H9 (cell line): ENCODE results near the gene SFXN5. TPM values are rescaled to one million over a fixed set of nuclear protein-coding genes. Genes with fewer than 3 reads are reported as not detected.

Experiments used
- DNase-seq: peaks from one replicate; pipeline ENCODE4 v3.0.0-alpha.2; 2017
- H2AFZ ChIP-seq: one replicate; pipeline ENCODE4 v1.6.1; 2013; ENCODE audit warnings: mild to moderate bottlenecking, low read length, control low read depth, moderate library complexity
- H2AK5ac ChIP-seq: 2 replicates; pipeline ENCODE4 v1.6.1; 2013; ENCODE audit warnings: low read length, control low read depth, mixed read lengths; ENCODE audit not compliant: insufficient read length
- H2BK120ac ChIP-seq: one replicate; pipeline ENCODE4 v1.6.1; 2013; ENCODE audit warnings: low read depth, mild to moderate bottlenecking, low read length, control low read depth, inconsistent platforms; ENCODE audit not compliant: poor library complexity, severe bottlenecking
- H2BK12ac ChIP-seq: 2 replicates; pipeline ENCODE4 v1.6.1; 2013; ENCODE audit warnings: low read length, control low read depth, mixed read lengths, low read depth; ENCODE audit not compliant: insufficient read length
- H2BK15ac ChIP-seq: 2 replicates; pipeline ENCODE4 v1.6.1; 2013; ENCODE audit warnings: low read depth, low read length, control low read depth
- H2BK20ac ChIP-seq: one replicate; pipeline ENCODE4 v1.6.1; 2013; ENCODE audit warnings: low read depth, mild to moderate bottlenecking, low read length, control low read depth, inconsistent platforms; ENCODE audit not compliant: poor library complexity, severe bottlenecking
- H2BK5ac ChIP-seq: 2 replicates; pipeline ENCODE4 v1.6.1; 2013; ENCODE audit warnings: low read length, control low read depth, mixed read lengths; ENCODE audit not compliant: insufficient read length
- H3K14ac ChIP-seq: 2 replicates; pipeline ENCODE4 v1.6.1; 2013; ENCODE audit warnings: low read length, control low read depth; ENCODE audit not compliant: insufficient read depth
- H3K18ac ChIP-seq: 2 replicates; pipeline ENCODE4 v1.6.1; 2013; ENCODE audit warnings: low read depth, mild to moderate bottlenecking, mixed read lengths, low read length, control low read depth; ENCODE audit not compliant: insufficient read length
- H3K23ac ChIP-seq: 2 replicates; pipeline ENCODE4 v1.6.1; 2013; ENCODE audit warnings: low read length, control low read depth, mixed read lengths, low read depth; ENCODE audit not compliant: insufficient read length
- H3K23me2 ChIP-seq: 2 replicates; pipeline ENCODE4 v1.6.1; 2013; ENCODE audit warnings: low read depth, mild to moderate bottlenecking, mixed read lengths, low read length, control low read depth; ENCODE audit not compliant: insufficient read length, poor library complexity, severe bottlenecking
- H3K27ac ChIP-seq: 2 replicates; pipeline ENCODE4 v1.5.1; 2013; ENCODE audit warnings: low read length, control low read depth, mixed read lengths, low read depth; ENCODE audit not compliant: insufficient read length
- H3K27me3 ChIP-seq: 2 replicates; pipeline ENCODE4 v1.6.1; 2013; ENCODE audit warnings: low read length, control low read depth, inconsistent platforms; ENCODE audit not compliant: insufficient read depth
- H3K4ac ChIP-seq: 2 replicates; pipeline ENCODE4 v1.6.1; 2013; ENCODE audit warnings: low read depth, mild to moderate bottlenecking, control low read depth, inconsistent platforms, low read length, moderate library complexity
- H3K4me1 ChIP-seq: 2 replicates; pipeline ENCODE4 v1.6.1; 2013; ENCODE audit warnings: low read length, control low read depth, inconsistent platforms; ENCODE audit not compliant: insufficient read depth
- H3K4me2 ChIP-seq: 2 replicates; pipeline ENCODE4 v1.6.1; 2013; ENCODE audit warnings: low read length, control low read depth, mixed read lengths; ENCODE audit not compliant: insufficient read length, insufficient read depth
- H3K56ac ChIP-seq: 2 replicates; pipeline ENCODE4 v1.6.1; 2013; ENCODE audit warnings: low read depth, mild to moderate bottlenecking, mixed read lengths, low read length, control low read depth; ENCODE audit not compliant: insufficient read length
- H3K79me1 ChIP-seq: 2 replicates; pipeline ENCODE4 v1.6.1; 2013; ENCODE audit warnings: low read depth, mild to moderate bottlenecking, moderate library complexity, low read length, control low read depth, inconsistent platforms; ENCODE audit not compliant: insufficient read depth, poor library complexity, severe bottlenecking
- H3K79me2 ChIP-seq: 2 replicates; pipeline ENCODE4 v1.6.1; 2013; ENCODE audit warnings: low read length, control low read depth, inconsistent platforms; ENCODE audit not compliant: insufficient read depth
- H3K9ac ChIP-seq: 2 replicates; pipeline ENCODE4 v1.6.1; 2013; ENCODE audit warnings: low read length, control low read depth, mixed read lengths; ENCODE audit not compliant: insufficient read length; ENCODE audit errors: extremely low read depth
- H3K9me3 ChIP-seq: one replicate; pipeline ENCODE4 v1.6.1; 2013; ENCODE audit warnings: low read depth, low read length, inconsistent platforms; ENCODE audit not compliant: control insufficient read depth
- H3T11ph ChIP-seq: one replicate; pipeline ENCODE4 v1.6.1; 2013; ENCODE audit warnings: mild to moderate bottlenecking, low read length, control low read depth, inconsistent platforms
- H4K20me1 ChIP-seq: one replicate; pipeline ENCODE4 v1.6.1; 2013; ENCODE audit not compliant: control insufficient read depth, insufficient read length, insufficient read depth
- H4K5ac ChIP-seq: 2 replicates; pipeline ENCODE4 v1.6.1; 2013; ENCODE audit warnings: low read depth, mild to moderate bottlenecking, mixed read lengths, low read length, control low read depth; ENCODE audit not compliant: insufficient read length
- H4K8ac ChIP-seq: replicated peaks from 2 replicates; pipeline ENCODE4 v1.6.1; 2013; ENCODE audit warnings: low read length, control low read depth, mixed read lengths, low read depth; ENCODE audit not compliant: insufficient read length
- H4K91ac ChIP-seq: 2 replicates; pipeline ENCODE4 v1.6.1; 2013; ENCODE audit warnings: low read depth, mild to moderate bottlenecking, moderate library complexity, mixed read lengths, low read length, control low read depth; ENCODE audit not compliant: insufficient read length
- H3K27ac Mint-ChIP-seq, 3 experiments: 2 replicates in 2 of 3; 3 replicates in 1 of 3; pipeline ENCODE4 v1.8.0; 2020 to 2021; ENCODE audit warnings: mixed read lengths in 3 of 3, mild to moderate bottlenecking in 1 of 3, moderate library complexity in 1 of 3
- H3K27me3 Mint-ChIP-seq: 2 replicates; pipeline ENCODE4 v1.8.0; 2021; ENCODE audit warnings: low read depth, mild to moderate bottlenecking, moderate library complexity, mixed read lengths
- H3K36me3 Mint-ChIP-seq, 3 experiments: 2 replicates in 2 of 3; 3 replicates in 1 of 3; pipeline ENCODE4 v1.8.0; 2020 to 2021; ENCODE audit warnings: low read depth in 3 of 3, mixed read lengths in 3 of 3; ENCODE audit not compliant: insufficient read depth in 1 of 3
- H3K4me1 Mint-ChIP-seq, 2 experiments: 2 replicates each; pipeline ENCODE4 v1.8.0; 2020; ENCODE audit warnings: mixed read lengths in 2 of 2
- H3K4me3 Mint-ChIP-seq, 2 experiments: 2 replicates in 1 of 2; 3 replicates in 1 of 2; pipeline ENCODE4 v1.8.0; 2020 to 2021; ENCODE audit warnings: mild to moderate bottlenecking in 2 of 2, mixed read lengths in 2 of 2, moderate library complexity in 1 of 2
- H3K9me3 Mint-ChIP-seq, 2 experiments: 2 replicates in 1 of 2; 3 replicates in 1 of 2; pipeline ENCODE4 v1.8.0; 2020; ENCODE audit warnings: mild to moderate bottlenecking in 2 of 2, mixed read lengths in 2 of 2, moderate library complexity in 1 of 2
- WGBS: extraction: QIAGEN DNeasy Blood & Tissue Kit; methylation state at CpG from one replicate; pipeline ENCODE4 v1.1.7; 2013; ENCODE audit warnings: missing lambda C conversion rate, low lambda C conversion rate, mixed read lengths; ENCODE audit not compliant: insufficient read length; ENCODE audit errors: extremely low coverage; 5-methylcytosine and 5-hydroxymethylcytosine counted together
- total RNA-seq: library from RNA; stranded (reverse); gene quantifications from 2 replicates; pipeline ENCODE4 v1.2.1, GENCODE V29; 2021
- TF ChIP-seq, protein P1 (sequence below): fragments of 200-600 bp; sonication (generic); conservative IDR thresholded peaks from 3 replicates; pipeline ENCODE4 v1.8.0; 2021; ENCODE audit warnings: antibody characterized with exemption, mild to moderate bottlenecking

Gene SFXN5
- total RNA-seq, 1 experiment from 2014 or later: 30.9 TPM

DNA sequence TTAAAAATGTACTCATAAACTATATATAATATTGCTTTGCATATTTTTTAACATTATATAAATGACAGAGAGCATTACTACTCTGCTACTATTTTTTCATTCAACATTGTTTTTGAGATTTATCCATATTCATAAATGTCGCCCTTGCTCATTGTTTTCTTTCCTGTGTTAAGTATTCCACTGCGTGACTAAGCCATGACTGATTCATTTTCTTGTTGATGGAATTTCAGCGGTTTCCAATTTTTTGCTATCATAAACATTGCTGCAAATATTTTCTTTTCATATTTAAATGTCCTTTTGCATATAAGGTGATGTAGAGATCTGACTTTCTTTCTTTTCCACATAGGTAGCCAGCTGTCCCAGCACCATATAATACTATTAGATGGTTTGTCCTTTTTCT, 57.6 kb downstream of the SFXN5 start:
- H2BK15ac ChIP-seq: no peak overlapping the region
- WGBS: no CpG with 5 or more reads among the region's 3 CpGs
- H3K56ac ChIP-seq: no peak overlapping the region
- H3K4ac ChIP-seq: no peak overlapping the region
- H3K27me3 Mint-ChIP-seq: no peaks in the 10 kb centered on the region
- H3K4me3 Mint-ChIP-seq: no peak overlapping the region
- H3K79me2 ChIP-seq: no peaks in the 10 kb centered on the region
- no peak overlapping the region for H4K5ac ChIP-seq
- H2BK120ac ChIP-seq: no peak overlapping the region
- H2BK12ac ChIP-seq: no peak overlapping the region
- H3K14ac ChIP-seq: no peak overlapping the region
- no peak overlapping the region for H3T11ph ChIP-seq
- no peaks in the 10 kb centered on the region for H3K9me3 Mint-ChIP-seq
- H3K4me2 ChIP-seq: no peak overlapping the region
- no peak overlapping the region for H4K8ac ChIP-seq
- H4K20me1 ChIP-seq: no peaks in the 10 kb centered on the region
- no peak overlapping the region for H3K23ac ChIP-seq
- H3K27ac ChIP-seq: no peak overlapping the region
- H3K18ac ChIP-seq: no peak overlapping the region
- peaks cover 0 to 7% (median 2%) of the 10 kb centered on the region in 3 experiments; a peak in 4 of 7 replicates for H3K36me3 Mint-ChIP-seq
- H3K27ac Mint-ChIP-seq: no peak overlapping the region
- TF ChIP-seq, protein P1, sequence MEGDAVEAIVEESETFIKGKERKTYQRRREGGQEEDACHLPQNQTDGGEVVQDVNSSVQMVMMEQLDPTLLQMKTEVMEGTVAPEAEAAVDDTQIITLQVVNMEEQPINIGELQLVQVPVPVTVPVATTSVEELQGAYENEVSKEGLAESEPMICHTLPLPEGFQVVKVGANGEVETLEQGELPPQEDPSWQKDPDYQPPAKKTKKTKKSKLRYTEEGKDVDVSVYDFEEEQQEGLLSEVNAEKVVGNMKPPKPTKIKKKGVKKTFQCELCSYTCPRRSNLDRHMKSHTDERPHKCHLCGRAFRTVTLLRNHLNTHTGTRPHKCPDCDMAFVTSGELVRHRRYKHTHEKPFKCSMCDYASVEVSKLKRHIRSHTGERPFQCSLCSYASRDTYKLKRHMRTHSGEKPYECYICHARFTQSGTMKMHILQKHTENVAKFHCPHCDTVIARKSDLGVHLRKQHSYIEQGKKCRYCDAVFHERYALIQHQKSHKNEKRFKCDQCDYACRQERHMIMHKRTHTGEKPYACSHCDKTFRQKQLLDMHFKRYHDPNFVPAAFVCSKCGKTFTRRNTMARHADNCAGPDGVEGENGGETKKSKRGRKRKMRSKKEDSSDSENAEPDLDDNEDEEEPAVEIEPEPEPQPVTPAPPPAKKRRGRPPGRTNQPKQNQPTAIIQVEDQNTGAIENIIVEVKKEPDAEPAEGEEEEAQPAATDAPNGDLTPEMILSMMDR: no peak
- no peaks in the 10 kb centered on the region for H3K27me3 ChIP-seq
- H3K79me1 ChIP-seq: no peaks in the 10 kb centered on the region
- no peak overlapping the region for H2BK5ac ChIP-seq
- H3K4me1 ChIP-seq: no peaks in the 10 kb centered on the region
- H3K9me3 ChIP-seq: no peaks in the 10 kb centered on the region
- no peak overlapping the region for H2AK5ac ChIP-seq
- DNase-seq: no peak
- H3K4me1 Mint-ChIP-seq: no peaks in the 10 kb centered on the region
- H2AFZ ChIP-seq: no peak overlapping the region
- H4K91ac ChIP-seq: no peak overlapping the region
- H3K23me2 ChIP-seq: no peaks in the 10 kb centered on the region
- no peak overlapping the region for H2BK20ac ChIP-seq
- H3K9ac ChIP-seq: no peak overlapping the region
